A673 (cell line): ENCODE measurements around the gene PRM3.

Experiments used
- EZH2 ChIP-seq: fragments of 200-600 bp; sonication (generic); IDR thresholded peaks from 2 replicates; pipeline ENCODE4 v1.6.1; 2017; ENCODE audit warnings: borderline replicate concordance, low read depth, mild to moderate bottlenecking, mixed read lengths, antibody characterized with exemption, low read length; ENCODE audit not compliant: poor library complexity, severe bottlenecking
- TF ChIP-seq, protein P1 (sequence below): fragments of 300-800, 200-600 bp; sonication (generic); conservative IDR thresholded peaks from 2 replicates; pipeline ENCODE4 v1.5.1; 2017; ENCODE audit warnings: low read depth, mild to moderate bottlenecking, antibody characterized with exemption, low read length, moderate library complexity, mixed read lengths

- TF ChIP-seq, protein P1, sequence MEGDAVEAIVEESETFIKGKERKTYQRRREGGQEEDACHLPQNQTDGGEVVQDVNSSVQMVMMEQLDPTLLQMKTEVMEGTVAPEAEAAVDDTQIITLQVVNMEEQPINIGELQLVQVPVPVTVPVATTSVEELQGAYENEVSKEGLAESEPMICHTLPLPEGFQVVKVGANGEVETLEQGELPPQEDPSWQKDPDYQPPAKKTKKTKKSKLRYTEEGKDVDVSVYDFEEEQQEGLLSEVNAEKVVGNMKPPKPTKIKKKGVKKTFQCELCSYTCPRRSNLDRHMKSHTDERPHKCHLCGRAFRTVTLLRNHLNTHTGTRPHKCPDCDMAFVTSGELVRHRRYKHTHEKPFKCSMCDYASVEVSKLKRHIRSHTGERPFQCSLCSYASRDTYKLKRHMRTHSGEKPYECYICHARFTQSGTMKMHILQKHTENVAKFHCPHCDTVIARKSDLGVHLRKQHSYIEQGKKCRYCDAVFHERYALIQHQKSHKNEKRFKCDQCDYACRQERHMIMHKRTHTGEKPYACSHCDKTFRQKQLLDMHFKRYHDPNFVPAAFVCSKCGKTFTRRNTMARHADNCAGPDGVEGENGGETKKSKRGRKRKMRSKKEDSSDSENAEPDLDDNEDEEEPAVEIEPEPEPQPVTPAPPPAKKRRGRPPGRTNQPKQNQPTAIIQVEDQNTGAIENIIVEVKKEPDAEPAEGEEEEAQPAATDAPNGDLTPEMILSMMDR = no peak
- no peak for TF ChIP-seq EZH2
These were observed 8.3 kb downstream of the PRM3 start for GRCh38 chr16:11265124-11265523.
